HCT116 (cell line): Measurements from ENCODE around the gene ACSL6. TPM values are rescaled to one million over a fixed set of nuclear protein-coding genes. Genes with fewer than 3 reads are reported as not detected.

Experiments used
- ATAC-seq: fragments of 200-7000 bp; cut with Tn5 transposase; 2 replicates; pipeline ENCODE4 v1.9.1; 2020; ENCODE audit warnings: mild to moderate bottlenecking, moderate library complexity
- BruUV-seq: library from RNA; stranded (reverse); fragments of 400-500 nt; replicated peaks from 2 replicates; lab custom pipeline; 2021; lab: Mats Ljungman, UMichigan
- CTCF ChIA-PET: fragments of 300-600 bp; sonication (Branson Sonifier 250); formaldehyde crosslinking; loops from one replicate; lab custom pipeline; 2021; ENCODE audit warnings: antibody characterized with exemption; lab: Charles Lee
- POLR2A ChIA-PET: fragments of 300-600, 350-600 bp; sonication (Branson Sonifier 250); formaldehyde crosslinking; loops from one replicate; lab custom pipeline; 2021; ENCODE audit warnings: antibody characterized with exemption; lab: Charles Lee
- RAD21 ChIA-PET, 2 experiments: fragments of 300-600 bp; sonication (Branson Sonifier 250); formaldehyde crosslinking; loops; one replicate each; lab custom pipeline; 2023; ENCODE audit warnings: low total read pairs in 2 of 2; ENCODE audit not compliant: uncharacterized antibody in 2 of 2, unreplicated experiment in 2 of 2, low non-redundant PET in 1 of 2; lab: Charles Lee
- DNase-seq: peaks from one replicate; pipeline ENCODE4 v3.0.0-alpha.2; 2010; ENCODE audit warnings: low read depth, low spot score
- H2AFZ ChIP-seq: fragments of 200-600 bp; shearing (Covaris generic), sonication (generic); 2 replicates; pipeline ENCODE4 v1.6.1; 2017; ENCODE audit warnings: low read depth, mixed run types, mixed read lengths, antibody characterized with exemption, low read length; ENCODE audit not compliant: poor library complexity, severe bottlenecking
- H3K27ac ChIP-seq: 2 replicates; pipeline ENCODE4 v1.5.1; 2012; ENCODE audit warnings: low read depth, low read length
- H3K27me3 ChIP-seq: fragments of 200-600 bp; sonication (generic); 2 replicates; pipeline ENCODE4 v1.6.1; 2016; ENCODE audit warnings: mixed run types, low read length, mixed read lengths; ENCODE audit not compliant: insufficient read depth
- H3K36me3 ChIP-seq, 2 experiments: fragments of 200-500 bp in 1 of 2; fragments of 200-600 bp in 1 of 2; sonication (Bioruptor generic) in 1 of 2; sonication (generic) in 1 of 2; 2 replicates each; pipeline versions ENCODE4 v1.5.1 to v1.6.1; 2014 to 2016; ENCODE audit warnings: low read length in 2 of 2, inconsistent platforms in 1 of 2, mixed read lengths in 1 of 2, mixed run types in 1 of 2; ENCODE audit not compliant: insufficient read depth in 2 of 2, control insufficient read depth in 1 of 2
- H3K4me1 ChIP-seq, 2 experiments: fragments of 200-600 bp in 1 of 2; sonication (generic) in 1 of 2; 2 replicates each; pipeline versions ENCODE4 v1.5.1 to v1.6.1; 2012 to 2017; ENCODE audit warnings: low read length in 2 of 2, inconsistent platforms in 1 of 2, mild to moderate bottlenecking in 1 of 2, mixed read lengths in 1 of 2, mixed run types in 1 of 2, moderate library complexity in 1 of 2; ENCODE audit not compliant: insufficient read depth in 2 of 2, control insufficient read depth in 1 of 2
- H3K4me2 ChIP-seq: fragments of 200-600 bp; sonication (generic); 2 replicates; pipeline ENCODE4 v1.6.1; 2017; ENCODE audit warnings: mixed run types, low read length, mixed read lengths
- H3K4me3 ChIP-seq, 2 experiments: fragments of 200-600 bp in 1 of 2; sonication (generic) in 1 of 2; replicated peaks in 1 of 2; 2 replicates each; pipeline ENCODE4 v1.5.1; 2011 to 2016; ENCODE audit warnings: low read length in 2 of 2, control low read depth in 1 of 2, low read depth in 1 of 2, mild to moderate bottlenecking in 1 of 2, mixed read lengths in 1 of 2, mixed run types in 1 of 2
- H3K79me2 ChIP-seq: fragments of 200-600 bp; sonication (generic); 2 replicates; pipeline ENCODE4 v1.6.1; 2017; ENCODE audit warnings: mild to moderate bottlenecking, mixed run types, low read length, moderate library complexity, mixed read lengths; ENCODE audit not compliant: insufficient read depth
- H3K9ac ChIP-seq: fragments of 200-600 bp; sonication (generic); 2 replicates; pipeline ENCODE4 v1.6.1; 2016; ENCODE audit warnings: low read length, mixed read lengths
- H3K9me2 ChIP-seq: fragments of 200-600 bp; sonication (generic), shearing (Covaris generic); 2 replicates; pipeline ENCODE4 v1.6.1; 2017; ENCODE audit warnings: mixed run types, mild to moderate bottlenecking, moderate library complexity; ENCODE audit not compliant: insufficient read depth
- H3K9me3 ChIP-seq, 2 experiments: fragments of 200-500 bp in 1 of 2; fragments of 200-600 bp in 1 of 2; sonication (Bioruptor generic) in 1 of 2; sonication (generic) in 1 of 2; 2 replicates each; pipeline ENCODE4 v1.6.1; 2014 to 2017; ENCODE audit warnings: low read length in 2 of 2, mixed read lengths in 2 of 2, inconsistent platforms in 1 of 2, low read depth in 1 of 2, mild to moderate bottlenecking in 1 of 2, mixed run types in 1 of 2, moderate library complexity in 1 of 2; ENCODE audit not compliant: control insufficient read depth in 1 of 2, insufficient read depth in 1 of 2
- H4K20me1 ChIP-seq: fragments of 200-600 bp; sonication (generic), shearing (Covaris generic); 2 replicates; pipeline ENCODE4 v1.6.1; 2017; ENCODE audit warnings: mixed run types, mild to moderate bottlenecking, moderate library complexity; ENCODE audit not compliant: insufficient read depth
- CBX3 ChIP-seq: IDR thresholded peaks from 2 replicates; pipeline ENCODE4 v1.6.1; 2012; ENCODE audit warnings: low read depth
- EGR1 ChIP-seq: IDR thresholded peaks from 2 replicates; pipeline ENCODE4 v1.6.1; 2012; ENCODE audit warnings: low read depth
- EZH2 ChIP-seq: fragments of 200-600 bp; sonication (generic); IDR thresholded peaks from 2 replicates; pipeline ENCODE4 v1.6.1; 2017; ENCODE audit warnings: antibody characterized with exemption, mixed run types
- FOSL1 ChIP-seq: IDR thresholded peaks from 2 replicates; pipeline ENCODE4 v1.6.1; 2012; ENCODE audit warnings: low read depth
- JUND ChIP-seq: IDR thresholded peaks from 2 replicates; pipeline ENCODE4 v1.6.1; 2012
- RAD21 ChIP-seq: IDR thresholded peaks from 2 replicates; pipeline ENCODE4 v1.6.1; 2012; ENCODE audit warnings: low read depth, mild to moderate bottlenecking
- REST ChIP-seq: IDR thresholded peaks from 2 replicates; pipeline ENCODE4 v1.6.1; 2012; ENCODE audit warnings: low read depth
- SRF ChIP-seq: IDR thresholded peaks from 2 replicates; pipeline ENCODE4 v1.6.1; 2012; ENCODE audit warnings: low read depth
- TCF7L2 ChIP-seq: IDR thresholded peaks from 2 replicates; pipeline ENCODE4 v1.7.0; 2011; ENCODE audit warnings: borderline replicate concordance, inconsistent platforms; ENCODE audit not compliant: insufficient read depth, insufficient read length; ENCODE audit errors: extremely low read depth
- ZFX ChIP-seq: fragments of 450-650 bp; IDR thresholded peaks from 2 replicates; pipeline ENCODE4 v1.6.1; 2017
- ZNF274 ChIP-seq: fragments of 200-500 bp; sonication (Bioruptor generic); IDR thresholded peaks from 2 replicates; pipeline ENCODE4 v1.6.1; 2014; ENCODE audit warnings: mild to moderate bottlenecking, low read depth, low read length, inconsistent platforms
- intact Hi-C: fragments of 100-400 bp; cut with micrococcal nuclease; formaldehyde crosslinking; loops from 2 replicates; pipeline ENCODE4 v1.10.0; 2022
- total RNA-seq: library from RNA; stranded (reverse); gene quantifications from one replicate; pipeline ENCODE4 v1.2.1, GENCODE V29; 2021; ENCODE audit not compliant: unreplicated experiment

The ACSL6 gene
- total RNA-seq, 1 experiment from 2014 or later, result 2.3 TPM

- ChIA-PET POLR2A (no interaction called here), CTCF (no interaction called here)
- Histone ChIP-seq H3K4me3 (no peak overlapping the region), H3K9me2 (no peaks in the 10 kb centered on the region)
- DNase-seq (no peak), ATAC-seq (no peak)
- TF ChIP-seq JUND (no peak), ZFX (no peak), EZH2 (no peak), EGR1 (no peak), RAD21 (no peak), TCF7L2 (no peak), ZNF274 (no peak), FOSL1 (no peak), SRF (no peak), REST (no peak), CBX3 (no peak)
- TF ChIP-seq, all 23 proteins: peak for 0
- no peaks in the 10 kb centered on the region for H3K4me1 ChIP-seq
- H3K79me2 ChIP-seq, result no peaks in the 10 kb centered on the region
- no peak overlapping the region for H3K4me2 ChIP-seq
- H3K27me3 ChIP-seq, result no peaks in the 10 kb centered on the region
- H3K36me3 ChIP-seq, result no peaks in the 10 kb centered on the region
- H3K9ac ChIP-seq, result no peak overlapping the region
- RAD21 ChIA-PET, result no interaction called here
- no peaks in the 10 kb centered on the region for H4K20me1 ChIP-seq
- H2AFZ ChIP-seq, result no peak overlapping the region
- no TSS peak for BruUV-seq
- intact Hi-C loops, result no loop called here
- no peak overlapping the region for H3K27ac ChIP-seq
- no peaks in the 10 kb centered on the region for H3K9me3 ChIP-seq
Measured at GRCh38 chr5:131983244-131983771, 28.1 kb downstream of the ACSL6 start.
